HG03045 (cell line): ENCODE results near the gene MAP3K13.

Experiments
- ATAC-seq: cut with Tn5 transposase; IDR thresholded peaks from one replicate; pipeline ENCODE4 v1.9.1; 2021; ENCODE audit warnings: mild to moderate bottlenecking, moderate library complexity; ENCODE audit not compliant: unreplicated experiment

MAP3K13 gene, protein sequence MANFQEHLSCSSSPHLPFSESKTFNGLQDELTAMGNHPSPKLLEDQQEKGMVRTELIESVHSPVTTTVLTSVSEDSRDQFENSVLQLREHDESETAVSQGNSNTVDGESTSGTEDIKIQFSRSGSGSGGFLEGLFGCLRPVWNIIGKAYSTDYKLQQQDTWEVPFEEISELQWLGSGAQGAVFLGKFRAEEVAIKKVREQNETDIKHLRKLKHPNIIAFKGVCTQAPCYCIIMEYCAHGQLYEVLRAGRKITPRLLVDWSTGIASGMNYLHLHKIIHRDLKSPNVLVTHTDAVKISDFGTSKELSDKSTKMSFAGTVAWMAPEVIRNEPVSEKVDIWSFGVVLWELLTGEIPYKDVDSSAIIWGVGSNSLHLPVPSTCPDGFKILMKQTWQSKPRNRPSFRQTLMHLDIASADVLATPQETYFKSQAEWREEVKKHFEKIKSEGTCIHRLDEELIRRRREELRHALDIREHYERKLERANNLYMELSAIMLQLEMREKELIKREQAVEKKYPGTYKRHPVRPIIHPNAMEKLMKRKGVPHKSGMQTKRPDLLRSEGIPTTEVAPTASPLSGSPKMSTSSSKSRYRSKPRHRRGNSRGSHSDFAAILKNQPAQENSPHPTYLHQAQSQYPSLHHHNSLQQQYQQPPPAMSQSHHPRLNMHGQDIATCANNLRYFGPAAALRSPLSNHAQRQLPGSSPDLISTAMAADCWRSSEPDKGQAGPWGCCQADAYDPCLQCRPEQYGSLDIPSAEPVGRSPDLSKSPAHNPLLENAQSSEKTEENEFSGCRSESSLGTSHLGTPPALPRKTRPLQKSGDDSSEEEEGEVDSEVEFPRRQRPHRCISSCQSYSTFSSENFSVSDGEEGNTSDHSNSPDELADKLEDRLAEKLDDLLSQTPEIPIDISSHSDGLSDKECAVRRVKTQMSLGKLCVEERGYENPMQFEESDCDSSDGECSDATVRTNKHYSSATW

DNA sequence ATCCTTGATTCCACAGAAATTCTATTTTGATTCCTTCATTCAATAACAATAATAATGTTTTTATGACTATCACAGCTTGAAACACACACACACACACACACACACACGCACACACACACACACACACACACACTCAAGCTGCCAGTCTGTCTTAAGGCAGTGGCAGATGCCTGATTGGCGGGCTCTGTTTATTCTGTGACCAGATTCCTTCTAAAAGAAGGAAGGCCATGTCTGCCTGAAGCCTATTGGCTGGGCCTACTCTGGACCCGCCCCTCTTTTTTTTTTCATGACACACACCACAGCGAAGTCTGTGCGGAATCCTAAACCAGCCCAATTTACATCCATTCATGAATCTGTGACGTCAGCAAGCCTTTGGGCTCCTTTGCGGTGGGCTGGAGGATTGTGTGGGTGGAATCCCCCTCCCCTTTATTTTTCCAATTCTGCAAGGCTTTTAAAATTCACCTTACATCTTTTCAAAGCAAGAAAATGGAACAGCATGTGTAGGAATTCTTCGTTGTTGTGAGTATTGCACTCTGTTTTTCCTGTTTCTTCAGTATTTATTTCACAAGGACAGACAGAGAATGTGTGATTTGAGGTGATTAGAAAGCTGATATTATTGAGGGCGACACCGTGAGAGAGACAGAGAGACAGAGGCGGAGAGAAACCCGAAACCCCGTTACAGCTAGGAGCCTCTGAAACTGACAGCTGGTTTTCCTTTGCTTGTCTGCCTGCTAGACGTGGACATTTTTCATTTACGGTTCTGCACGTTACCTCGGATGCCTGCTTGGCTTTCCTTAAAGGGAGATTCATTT lies at the start of gene MAP3K13:
Gene MAP3K13, plus strand, starts transcription at position 287 of the 812 bp plus-strand sequence. CDS start 65,446 bp downstream, outside the sequence.
- peak; percentile 98 for ATAC-seq

DNA sequence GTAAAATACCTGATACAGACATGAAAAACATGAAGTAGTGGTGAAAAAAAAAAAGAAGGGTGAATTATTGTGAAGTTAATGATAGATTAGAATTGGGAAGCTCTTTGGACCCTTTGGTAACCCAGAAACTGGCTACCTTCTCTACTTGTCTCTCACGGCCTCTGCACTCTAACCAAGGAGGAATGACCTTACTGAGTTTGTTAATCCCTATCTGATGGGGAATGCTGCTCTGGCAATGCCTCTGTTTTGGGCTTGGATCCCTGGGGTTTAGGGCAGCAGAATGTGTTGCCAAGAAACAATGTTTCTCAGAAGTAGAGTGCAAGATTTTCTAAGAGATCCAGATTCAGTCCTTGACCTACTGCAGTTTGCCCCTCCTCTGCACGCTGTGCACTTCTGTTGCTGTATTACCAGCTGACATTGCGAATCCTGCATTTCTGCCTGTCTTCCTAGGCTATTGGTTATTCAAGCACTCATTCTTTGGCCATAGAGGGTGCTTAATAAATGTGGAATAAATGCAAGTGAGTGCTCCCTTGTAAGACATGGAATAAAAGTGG lies 49.2 kb upstream of the MAP3K13 start:
- ATAC-seq = no peak

DNA sequence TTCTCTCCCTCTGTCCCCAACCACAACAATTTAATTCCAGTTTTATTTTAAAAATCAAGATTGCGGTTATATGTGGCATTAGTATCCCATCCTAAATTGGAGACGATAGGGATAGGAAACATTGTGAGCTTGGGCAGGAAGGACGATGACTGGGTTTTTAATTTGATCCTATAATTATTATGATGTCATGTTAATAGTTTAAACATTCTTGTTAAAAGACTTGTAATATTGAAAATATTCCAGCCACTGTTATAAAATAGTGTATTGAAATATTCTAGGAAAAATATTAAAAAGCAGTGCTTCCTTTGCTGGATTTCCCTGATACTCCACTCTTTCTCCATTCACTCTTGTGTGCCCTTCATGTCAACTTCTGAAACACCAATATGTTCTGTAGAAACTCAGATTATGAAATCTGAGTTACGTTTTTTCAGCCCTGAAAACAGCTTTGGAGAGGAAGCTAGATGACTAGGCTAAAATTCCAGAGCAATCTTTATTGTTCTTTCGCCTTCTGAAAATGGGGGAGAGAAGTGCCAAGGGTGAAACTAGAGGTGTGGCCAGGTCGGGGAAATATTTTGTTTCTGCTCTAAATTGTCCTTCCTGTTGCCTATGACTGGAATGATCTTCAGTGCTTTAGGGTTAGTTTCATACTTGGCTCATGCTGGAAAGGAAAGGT lies 46.1 kb upstream of the MAP3K13 start:
- ATAC-seq = no peak

DNA sequence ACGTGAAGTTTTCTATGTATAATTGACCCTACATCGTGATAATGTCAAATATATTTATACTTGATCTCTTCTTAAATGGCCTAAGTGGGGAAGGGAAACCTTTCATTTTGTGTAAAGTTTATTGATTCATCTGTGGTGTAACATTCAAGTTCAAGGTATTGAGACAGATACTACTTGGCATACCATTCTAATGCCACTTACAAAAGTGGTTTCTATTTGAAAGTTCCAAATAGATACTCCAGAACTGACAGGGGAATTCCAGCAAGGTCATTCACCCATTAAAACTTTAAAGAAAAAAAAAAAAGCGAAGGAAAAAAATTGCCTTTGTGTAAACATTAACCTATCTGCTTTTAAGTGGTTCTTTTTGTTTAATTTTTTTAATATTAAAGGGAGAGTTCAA lies 45.3 kb upstream of the MAP3K13 start:
- no peak for ATAC-seq

DNA sequence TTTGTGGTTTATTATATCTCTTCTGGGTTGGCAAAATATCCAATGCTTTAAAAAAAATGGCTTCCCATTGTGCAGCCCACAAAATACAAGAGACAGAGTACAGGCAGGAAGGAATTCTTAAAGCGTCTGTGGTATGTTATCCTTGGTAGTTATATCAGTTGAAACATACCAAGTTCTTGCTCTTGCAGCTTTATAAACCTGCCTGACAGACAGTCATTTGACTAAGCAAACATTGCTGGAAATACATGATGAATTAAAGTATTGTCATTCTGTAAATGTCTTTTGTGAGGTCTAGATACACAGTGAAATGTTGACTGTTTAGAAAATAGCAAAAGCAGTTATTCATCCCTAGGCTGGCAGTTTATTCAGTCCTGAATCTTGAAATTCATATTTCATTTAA lies 44.8 kb upstream of the MAP3K13 start:
- no peak for ATAC-seq

DNA sequence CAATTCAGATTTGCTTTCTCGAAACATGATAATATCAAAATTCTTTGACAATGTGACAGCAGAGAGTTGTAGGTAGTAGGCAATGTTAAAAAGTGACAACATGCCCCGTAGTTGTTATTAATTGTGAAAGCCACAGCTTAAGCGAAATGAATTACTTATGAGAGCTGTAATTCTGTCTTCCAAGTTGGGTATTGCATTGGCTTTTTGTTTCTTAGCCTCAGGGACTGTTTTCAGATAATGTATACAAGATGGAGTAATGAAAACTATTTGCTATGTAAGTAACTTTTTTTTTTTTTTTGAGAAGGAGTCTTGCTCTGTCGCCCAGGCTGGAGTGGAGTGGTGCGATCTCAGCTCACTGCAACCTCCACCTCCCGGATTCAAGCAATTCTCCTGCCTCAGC lies 43.1 kb upstream of the MAP3K13 start:
- no peak for ATAC-seq

DNA sequence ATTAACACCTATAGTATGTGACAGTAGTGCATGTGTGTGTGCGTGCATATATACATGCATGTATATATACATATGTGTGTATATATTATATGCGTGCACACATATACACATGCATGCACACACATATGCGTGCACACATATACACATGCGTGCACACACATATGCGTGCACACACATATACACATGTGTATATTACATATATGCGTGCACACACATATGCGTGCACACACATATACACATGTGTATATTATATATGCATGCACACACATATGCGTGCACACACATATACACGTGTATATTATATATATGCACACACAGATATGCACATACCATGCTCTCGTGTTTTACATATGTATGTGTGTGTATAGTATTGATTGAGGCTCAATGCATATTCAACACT lies 42.0 kb upstream of the MAP3K13 start:
- ATAC-seq = no peak

DNA sequence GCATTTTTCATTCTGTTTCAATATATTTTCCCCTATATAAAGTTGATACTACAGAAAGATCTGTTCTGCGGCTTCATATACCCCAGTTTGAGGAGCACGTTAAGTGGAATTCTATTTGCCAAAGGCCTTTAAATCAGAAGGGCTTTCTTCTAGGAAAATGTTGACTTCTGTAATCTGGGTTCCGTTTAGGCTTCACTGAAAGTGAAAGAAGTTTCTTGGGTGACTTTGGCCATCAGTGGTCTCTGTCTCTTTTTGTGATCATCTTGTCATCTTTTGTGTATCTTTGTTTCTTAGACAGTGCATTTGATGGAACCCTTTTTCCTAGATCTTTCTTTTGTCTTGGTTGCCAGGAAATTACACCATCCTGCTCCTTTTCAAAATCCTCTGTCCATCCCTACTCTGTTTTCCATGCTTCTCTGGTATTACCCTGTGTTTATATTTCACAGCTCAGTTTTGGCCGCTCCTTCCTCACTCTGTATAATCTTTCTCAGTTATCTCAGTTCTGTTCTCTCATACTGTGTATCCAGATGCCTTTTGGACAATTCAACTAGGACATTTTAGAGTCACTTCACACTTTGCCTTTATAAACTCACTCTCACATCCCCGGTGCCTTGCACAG lies 40.7 kb upstream of the MAP3K13 start:
- no peak for ATAC-seq

DNA sequence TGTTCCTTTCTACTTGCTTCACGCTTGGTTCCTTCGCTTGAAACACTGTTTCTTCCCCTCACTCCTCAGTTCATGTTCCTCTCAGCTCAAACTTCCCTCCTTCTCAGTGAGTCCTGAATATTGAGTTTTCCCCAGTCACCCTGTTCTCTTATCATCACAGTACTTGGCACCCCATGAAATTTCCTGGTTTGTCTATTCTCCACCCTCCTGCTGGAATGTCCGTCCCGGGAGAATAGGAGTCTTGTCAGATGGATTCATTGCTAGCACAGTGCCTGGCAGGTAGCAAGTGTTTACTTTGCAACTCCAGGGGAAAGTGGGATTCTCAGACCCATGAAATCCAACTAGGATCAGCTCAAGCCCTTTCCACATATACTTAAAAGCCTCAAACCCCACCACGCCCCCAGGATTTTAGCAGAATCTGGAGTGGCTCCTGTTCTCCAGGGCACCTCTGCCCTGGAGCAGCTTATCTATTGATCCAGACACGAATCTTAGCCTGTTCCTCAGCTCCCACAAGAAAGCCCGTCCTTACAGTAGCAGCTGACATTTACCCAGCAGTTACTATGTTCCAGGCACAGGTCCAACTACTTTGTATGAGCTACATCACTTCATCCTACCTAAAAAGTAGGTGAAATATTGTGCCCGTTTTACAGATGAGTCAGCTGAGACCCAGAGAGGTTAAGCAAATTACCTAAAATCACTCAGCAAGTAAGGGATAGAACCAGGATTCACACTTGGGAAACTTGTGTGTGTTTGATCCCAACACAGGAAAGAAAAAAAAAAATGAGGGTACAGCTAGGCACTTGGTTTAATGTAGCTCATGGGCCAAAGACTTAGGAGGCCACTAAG lies 36.8 kb upstream of the MAP3K13 start:
- ATAC-seq = no peak

DNA sequence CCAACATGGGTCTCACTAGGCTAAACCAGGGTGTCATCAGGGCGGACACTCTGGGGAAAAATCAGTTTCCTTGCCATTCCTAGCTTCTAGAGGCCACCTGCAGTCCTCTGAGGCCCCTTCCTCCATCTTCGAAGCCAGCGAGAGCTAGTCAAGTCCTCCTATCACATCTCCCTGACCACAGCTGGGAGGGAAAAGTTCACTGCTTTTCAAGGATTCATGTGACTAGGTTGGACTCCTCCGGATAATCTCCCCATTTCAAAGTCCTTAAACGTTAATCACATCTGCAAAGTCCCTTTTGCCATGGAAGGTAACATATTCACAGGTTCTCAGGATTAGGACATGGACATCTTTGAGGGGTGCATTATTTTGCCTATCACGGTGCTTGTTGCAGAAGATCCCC lies 35.9 kb upstream of the MAP3K13 start:
- no peak for ATAC-seq

DNA sequence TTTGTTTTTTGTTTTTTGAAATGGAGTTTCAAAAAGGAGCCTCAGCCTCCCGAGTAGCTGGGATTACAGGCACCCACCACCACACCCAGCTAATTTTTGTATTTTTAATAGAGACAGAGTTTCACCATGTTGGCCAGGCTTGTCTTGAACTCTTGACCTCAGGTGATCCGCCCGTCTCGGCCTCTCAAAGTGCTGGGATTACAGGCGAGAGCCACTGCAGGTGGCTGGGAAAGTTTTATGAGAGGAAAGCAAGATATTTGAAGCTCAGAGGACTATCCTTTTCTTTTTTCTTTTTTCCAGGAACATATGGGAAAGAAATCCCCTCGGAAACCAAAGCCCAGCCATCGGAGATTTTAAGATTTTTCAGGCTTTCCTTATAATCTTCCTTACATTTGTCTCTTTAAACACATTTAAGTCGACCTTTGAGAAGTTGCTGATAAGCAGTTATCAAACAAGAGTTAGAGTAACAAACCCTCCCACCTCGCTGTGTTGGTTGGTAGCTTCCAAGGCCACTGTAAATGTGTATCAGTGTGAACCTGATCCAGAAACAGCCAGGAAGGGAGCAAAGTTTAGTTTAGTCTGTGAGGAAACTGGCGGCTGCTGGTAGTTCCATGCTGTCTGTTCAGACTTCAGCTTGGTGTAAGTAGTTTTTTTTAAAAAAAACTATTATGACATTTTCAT lies 34.5 kb upstream of the MAP3K13 start:
- no peak for ATAC-seq

DNA sequence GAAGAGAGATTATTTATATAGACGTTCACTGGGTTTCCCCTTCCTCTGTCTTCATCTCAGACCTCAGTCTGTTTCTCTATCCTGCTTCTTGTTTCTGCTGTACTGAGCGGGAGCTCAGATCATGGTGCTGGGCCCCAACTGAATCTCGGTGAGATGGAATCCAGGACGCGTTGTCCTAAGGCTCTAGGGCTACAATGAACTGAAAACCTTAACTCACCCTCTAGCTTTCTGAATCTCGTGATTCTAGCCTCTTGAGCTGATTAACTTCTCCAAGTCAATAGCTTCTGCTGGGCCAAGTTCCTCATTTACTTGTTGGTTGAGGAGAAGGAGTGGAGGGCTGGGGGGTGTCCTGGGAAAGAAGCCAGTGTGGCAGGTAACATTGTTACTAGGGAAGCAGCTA lies 32.7 kb upstream of the MAP3K13 start:
- no peak for ATAC-seq

DNA sequence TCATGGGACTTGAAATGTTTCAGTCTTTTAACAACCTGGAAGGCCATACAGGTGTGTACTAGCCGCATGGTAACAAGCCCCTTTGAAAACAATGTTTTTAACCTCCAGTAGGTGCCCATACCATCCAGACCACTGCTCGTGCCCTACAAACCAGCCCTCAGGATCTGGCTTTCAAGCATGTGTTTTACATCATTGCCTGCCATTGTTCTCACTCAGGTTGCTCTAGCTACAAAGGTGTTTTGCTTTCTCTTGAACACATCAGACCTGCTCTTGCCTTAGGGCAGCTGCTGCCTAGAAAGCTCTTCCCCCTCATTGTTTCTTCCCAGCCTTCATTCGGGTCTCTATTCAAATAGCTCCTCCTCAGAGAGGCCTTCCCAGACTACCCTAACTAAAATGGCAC lies 32.3 kb upstream of the MAP3K13 start:
- ATAC-seq = no peak

DNA sequence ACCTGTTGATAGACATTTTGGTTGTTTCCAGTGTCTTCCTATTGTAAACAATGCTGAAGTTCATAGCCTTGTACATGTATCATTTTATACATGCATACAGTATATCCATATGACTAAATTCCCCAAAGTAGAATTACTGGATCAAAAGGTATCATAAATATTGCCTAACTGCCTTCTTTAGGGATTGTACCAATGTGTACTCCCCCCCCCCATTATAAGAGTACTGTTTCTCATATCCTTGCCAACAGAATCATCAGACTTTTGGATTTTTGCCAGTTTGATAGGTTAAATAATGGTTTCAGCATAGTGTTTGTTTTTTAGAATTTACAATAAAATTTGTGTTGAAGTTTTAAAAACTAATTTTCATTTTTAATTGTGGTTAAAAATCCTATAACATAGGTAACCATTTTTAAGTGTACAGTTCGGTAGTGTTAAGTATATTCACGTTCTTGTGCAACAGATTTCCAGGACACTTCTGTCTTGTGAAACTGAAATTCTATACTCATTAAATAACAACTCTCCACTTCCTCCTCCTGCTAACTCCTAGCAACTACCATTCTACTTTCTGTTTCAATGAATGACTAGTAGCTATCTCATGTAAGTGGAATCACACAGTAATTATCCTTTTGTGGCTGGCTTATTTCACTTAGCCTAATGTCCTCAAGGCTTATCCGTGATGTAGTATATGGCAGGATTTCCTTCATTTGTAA lies 30.8 kb upstream of the MAP3K13 start:
- ATAC-seq = peak; percentile 96

DNA sequence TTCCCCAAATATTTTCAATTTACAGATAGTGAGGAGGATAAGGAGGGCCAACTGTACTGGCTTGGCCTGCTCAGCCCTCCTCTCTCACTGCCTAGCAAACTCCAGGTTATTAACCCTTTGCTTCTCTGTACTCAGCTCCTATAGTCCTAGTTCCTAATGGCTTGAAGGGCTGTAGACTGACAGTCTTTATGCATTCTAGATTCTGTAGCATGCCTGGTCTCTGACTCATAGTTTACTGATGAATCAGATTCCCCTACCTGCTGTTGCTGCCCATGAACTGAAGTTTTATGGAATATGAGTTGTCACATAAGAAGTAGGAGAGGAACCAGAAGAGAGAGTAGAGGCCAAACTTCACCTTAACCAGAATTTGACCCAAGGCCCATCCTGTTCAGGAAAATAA lies 27.1 kb upstream of the MAP3K13 start:
- ATAC-seq = no peak

DNA sequence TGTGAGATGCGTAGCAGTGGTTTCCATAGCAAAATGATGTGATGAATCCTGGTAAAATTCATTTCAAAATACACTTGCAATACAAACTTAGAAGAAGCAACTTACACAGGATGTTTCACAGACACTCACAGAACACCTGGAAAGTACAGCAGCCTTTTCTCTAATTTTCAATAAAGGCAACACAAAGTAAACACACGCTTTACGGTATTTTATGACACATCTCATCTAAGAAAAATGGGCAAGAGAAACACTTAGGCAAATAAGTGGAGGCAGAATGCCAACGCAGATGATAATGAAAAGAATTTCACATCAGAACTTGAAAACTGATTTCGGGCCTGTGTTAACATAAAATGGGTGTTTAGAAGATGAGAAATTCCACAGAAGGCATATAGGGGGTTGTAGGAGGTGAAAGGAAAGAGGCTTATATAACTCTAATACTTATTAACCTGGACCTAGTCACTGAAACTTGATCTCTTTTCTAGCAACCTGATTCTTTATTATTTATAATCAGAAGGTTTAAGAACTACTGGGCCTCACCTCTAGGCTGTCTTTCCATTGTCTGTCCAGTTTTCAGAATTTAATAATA lies 25.6 kb upstream of the MAP3K13 start:
- no peak for ATAC-seq

DNA sequence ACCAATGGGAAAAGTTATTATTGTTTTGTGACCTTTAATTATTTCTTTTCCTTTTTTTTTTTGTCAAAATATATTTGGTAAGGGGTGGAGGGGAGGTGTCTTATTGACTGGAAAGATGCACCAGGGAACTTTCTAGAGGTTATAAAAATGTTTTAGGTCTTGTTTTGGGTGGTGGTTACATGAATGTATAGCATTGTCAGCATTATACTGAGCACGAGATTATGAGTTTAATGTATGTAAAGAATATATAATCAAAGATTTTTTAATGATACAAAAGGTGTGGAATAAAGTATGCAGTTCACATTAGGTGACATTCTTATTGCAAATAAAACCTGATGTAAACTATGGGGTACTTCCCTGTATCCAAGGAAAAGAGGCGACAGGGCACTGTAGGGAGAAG lies 23.0 kb upstream of the MAP3K13 start:
- no peak for ATAC-seq
